Right cardiac atrium (tissue), 5 donors: Measurements from ENCODE around the gene DPF3. TPM values are rescaled to one million over a fixed set of nuclear protein-coding genes. Genes with fewer than 3 reads are reported as not detected.

ENCODE experiments used
- ATAC-seq, 2 donors: fragments of 200-7000 bp; cut with Tn5 transposase; one replicate each; pipeline versions ENCODE4 v1.8.0 to v1.9.1; 2020; ENCODE audit warnings: moderate library complexity in 2 of 2, mild to moderate bottlenecking in 1 of 2
- DNase-seq, 3 donors: peaks; one replicate each; pipeline ENCODE4 v3.0.0-alpha.2; 2020
- H3K27ac ChIP-seq: one replicate; pipeline ENCODE4 v1.5.1; 2013; ENCODE audit warnings: mild to moderate bottlenecking, low read length, control low read depth, moderate library complexity
- H3K27me3 ChIP-seq: one replicate; pipeline ENCODE4 v1.6.1; 2013; ENCODE audit not compliant: control insufficient read depth, insufficient read depth
- H3K4me1 ChIP-seq: one replicate; pipeline ENCODE4 v1.6.1; 2013; ENCODE audit warnings: low read length; ENCODE audit not compliant: control insufficient read depth, insufficient read depth
- H3K4me3 ChIP-seq: one replicate; pipeline ENCODE4 v1.5.1; 2013; ENCODE audit warnings: low read length, control low read depth
- H3K9me3 ChIP-seq: one replicate; pipeline ENCODE4 v1.6.1; 2013; ENCODE audit warnings: low read length; ENCODE audit not compliant: control insufficient read depth
- WGBS: extraction: QIAGEN DNeasy Blood & Tissue Kit; methylation state at CpG from one replicate; pipeline ENCODE4 v1.1.7; 2013; 5-methylcytosine and 5-hydroxymethylcytosine counted together
- intact Hi-C, 4 donors: fragments of 100-400 bp; cut with DNase I; formaldehyde crosslinking; loops; one replicate each; pipeline versions ENCODE4 v1.11.0 to v1.14.0; 2022 to 2023
- polyA plus RNA-seq: library from polyadenylated mRNA; stranded (reverse); fragments of 200-250 nt; gene quantifications from one replicate; pipeline ENCODE4 v1.2.3, GENCODE V29; 2013
- total RNA-seq, 4 donors: library from RNA; stranded (reverse); fragmentation: NEBNext Ultra II Directional; extraction: Animal tissue kit (Norgen Biotek cat#: 25700); gene quantifications; one replicate each; pipeline ENCODE4 v1.2.1, GENCODE V29; 2021
- donor health status: healthy with polysubstance abuse.
- donor health status: DM: no; HTN: yes; CAD: no.
- donor health status: DM: no; HTN: no; CAD: no.
- donor health status: DM: no; HTN: yes; CAD: no; lungs with severe emphysema.
- donor health status: DM: yes; HTN: yes; CAD: no.

DPF3 gene
- total and polyA plus RNA-seq, 5 donors: 16.5 to 33.0 (median 25.9) TPM

- no peak for DNase-seq
- no peak overlapping the region for H3K4me3 ChIP-seq
- ATAC-seq: no peak
- no peak overlapping the region for H3K27ac ChIP-seq
- no peaks in the 10 kb centered on the region for H3K27me3 ChIP-seq
- H3K4me1 ChIP-seq: peaks cover 9% of the 10 kb centered on the region
- no peaks in the 10 kb centered on the region for H3K9me3 ChIP-seq
- 66% methylated on average over 8 of the region's 8 CpGs for WGBS
- intact Hi-C loops: loop anchor here in 1 of 4 donors (10.0 kb wide), 1 partner anchor 67 kb away; no protein-coding TSS in a partner anchor
Observed at GRCh38 chr14:72741826-72742117, 152.1 kb downstream of the DPF3 start.

- 89% methylated on average over 10 of the region's 10 CpGs for WGBS
- H3K27ac ChIP-seq: no peak overlapping the region
- DNase-seq (no peak), ATAC-seq (no peak)
- H3K4me1 ChIP-seq: peaks cover 9% of the 10 kb centered on the region
- intact Hi-C loops: loop anchor here in 1 of 4 donors (10.0 kb wide), 1 partner anchor 66 kb away; no protein-coding TSS in a partner anchor
- H3K4me3 ChIP-seq: no peak overlapping the region
- H3K9me3 ChIP-seq: no peaks in the 10 kb centered on the region
- no peaks in the 10 kb centered on the region for H3K27me3 ChIP-seq
Observed at GRCh38 chr14:72740966-72741825, 152.7 kb downstream of the DPF3 start.

GRCh38 chr14:72740504-72740961 lies 153.4 kb downstream of the DPF3 start:
- Histone ChIP-seq H3K27ac (no peak overlapping the region), H3K27me3 (no peaks in the 10 kb centered on the region), H3K4me1 (peaks cover 9% of the 10 kb centered on the region), H3K4me3 (no peak overlapping the region), H3K9me3 (no peaks in the 10 kb centered on the region)
- no peak for DNase-seq
- intact Hi-C loops: loop anchor here in 1 of 4 donors (10.0 kb wide), 1 partner anchor 66 kb away; no protein-coding TSS in a partner anchor
- 93% methylated on average over 4 of the region's 4 CpGs for WGBS
- ATAC-seq: no peak

- no peak for DNase-seq
Observed at GRCh38 chr14:72739446-72740405, 154.2 kb downstream of the DPF3 start.

GRCh38 chr14:72738161-72738611 lies 155.7 kb downstream of the DPF3 start:
- no peak overlapping the region for H3K4me3 ChIP-seq
- 74% methylated on average over 6 of the region's 6 CpGs for WGBS
- H3K27me3 ChIP-seq: no peaks in the 10 kb centered on the region
- H3K9me3 ChIP-seq: no peaks in the 10 kb centered on the region
- intact Hi-C loops: no loop called here
- DNase-seq (no peak), ATAC-seq (no peak)
- no peak overlapping the region for H3K27ac ChIP-seq
- peaks cover 9% of the 10 kb centered on the region for H3K4me1 ChIP-seq

More at GRCh38 chr14:72739446-72740405, 154.2 kb downstream of the DPF3 start:
- H3K27me3 ChIP-seq: no peaks in the 10 kb centered on the region
- WGBS: 81% methylated on average over 14 of the region's 14 CpGs
- ATAC-seq: no peak
- no peak overlapping the region for H3K27ac ChIP-seq
- peaks cover 9% of the 10 kb centered on the region for H3K4me1 ChIP-seq
- intact Hi-C loops: loop anchor here in 1 of 4 donors (10.0 kb wide), 1 partner anchor 65 kb away; no protein-coding TSS in a partner anchor
- no peaks in the 10 kb centered on the region for H3K9me3 ChIP-seq
- H3K4me3 ChIP-seq: no peak overlapping the region

- H3K9me3 ChIP-seq: no peaks in the 10 kb centered on the region
- H3K4me1 ChIP-seq: peaks cover 6% of the 10 kb centered on the region
- no peak for DNase-seq
- H3K27ac ChIP-seq: no peak overlapping the region
- WGBS: 61% methylated on average over 6 of the region's 6 CpGs
- no peak for ATAC-seq
- intact Hi-C loops: no loop called here
- no peak overlapping the region for H3K4me3 ChIP-seq
- no peaks in the 10 kb centered on the region for H3K27me3 ChIP-seq
Observed at GRCh38 chr14:72737560-72737943, 156.3 kb downstream of the DPF3 start.

GRCh38 chr14:72736786-72737559 lies 156.9 kb downstream of the DPF3 start:
- H3K27me3 ChIP-seq: no peaks in the 10 kb centered on the region
- no peak overlapping the region for H3K27ac ChIP-seq
- DNase-seq (no peak), ATAC-seq (no peak)
- 62% methylated on average over 14 of the region's 14 CpGs for WGBS
- intact Hi-C loops: no loop called here
- no peak overlapping the region for H3K4me3 ChIP-seq
- H3K9me3 ChIP-seq: no peaks in the 10 kb centered on the region
- H3K4me1 ChIP-seq: peaks cover 3% of the 10 kb centered on the region

GRCh38 chr14:72736308-72736707 lies 157.6 kb downstream of the DPF3 start:
- Histone ChIP-seq H3K4me1 (no peaks in the 10 kb centered on the region), H3K9me3 (no peaks in the 10 kb centered on the region), H3K4me3 (no peak overlapping the region), H3K27ac (no peak overlapping the region), H3K27me3 (no peaks in the 10 kb centered on the region)
- WGBS: 81% methylated on average over 3 of the region's 3 CpGs
- no peak for DNase-seq
- intact Hi-C loops: no loop called here
- ATAC-seq: no peak

- no peak for DNase-seq
- ATAC-seq: no peak
- Histone ChIP-seq H3K9me3 (no peaks in the 10 kb centered on the region), H3K27ac (no peak overlapping the region), H3K4me1 (no peaks in the 10 kb centered on the region), H3K27me3 (no peaks in the 10 kb centered on the region), H3K4me3 (no peak overlapping the region)
- WGBS: 84% methylated on average over 16 of the region's 16 CpGs
- intact Hi-C loops: no loop called here
Observed at GRCh38 chr14:72732022-72732780, 161.7 kb downstream of the DPF3 start.
